MM.1S (cell line): ENCODE results near the gene ABCC12.

ENCODE experiments used
- DNase-seq: peaks from one replicate; pipeline ENCODE4 v3.0.0-alpha.2; 2015
- H2AFZ ChIP-seq: fragments of 300-600 bp; sonication (generic); 2 replicates; pipeline ENCODE4 v1.6.0; 2016; ENCODE audit warnings: antibody characterized with exemption, low read length
- H3F3A ChIP-seq: fragments of 300-600 bp; sonication (generic); 2 replicates; pipeline ENCODE4 v1.6.1; 2016; ENCODE audit warnings: mild to moderate bottlenecking, antibody characterized with exemption, low read length, moderate library complexity, mixed read lengths; ENCODE audit not compliant: insufficient read depth
- H3K27ac ChIP-seq: fragments of 300-600 bp; sonication (generic); 2 replicates; pipeline ENCODE4 v1.5.1; 2016; ENCODE audit warnings: mild to moderate bottlenecking, low read length
- H3K27me3 ChIP-seq: fragments of 300-600 bp; sonication (generic); replicated peaks from 2 replicates; pipeline ENCODE4 v1.6.0; 2016; ENCODE audit warnings: low read length; ENCODE audit not compliant: insufficient read depth
- H3K36me3 ChIP-seq: fragments of 300-600 bp; sonication (generic); replicated peaks from 2 replicates; pipeline ENCODE4 v1.6.1; 2016; ENCODE audit warnings: mild to moderate bottlenecking, low read length, mixed read lengths; ENCODE audit not compliant: insufficient read depth
- H3K4me1 ChIP-seq: fragments of 300-600 bp; sonication (generic); 2 replicates; pipeline ENCODE4 v1.6.1; 2016; ENCODE audit warnings: low read length, mixed read lengths
- H3K4me2 ChIP-seq: fragments of 300-600 bp; sonication (generic); 2 replicates; pipeline ENCODE4 v1.6.0; 2016; ENCODE audit warnings: low read depth, low read length
- H3K4me3 ChIP-seq: fragments of 300-600 bp; sonication (generic); 2 replicates; pipeline ENCODE4 v1.5.1; 2016; ENCODE audit warnings: low read length, mixed read lengths
- H3K79me2 ChIP-seq: fragments of 300-600 bp; sonication (generic); 2 replicates; pipeline ENCODE4 v1.6.1; 2016; ENCODE audit warnings: mixed run types, low read length, mixed read lengths
- H3K9ac ChIP-seq: fragments of 300-600 bp; sonication (generic); 2 replicates; pipeline ENCODE4 v1.6.1; 2016; ENCODE audit warnings: low read length, mixed read lengths
- H3K9me2 ChIP-seq: fragments of 300-600 bp; sonication (generic); replicated peaks from 2 replicates; pipeline ENCODE4 v1.6.1; 2016; ENCODE audit warnings: mild to moderate bottlenecking, low read length, mixed read lengths; ENCODE audit not compliant: insufficient read depth
- H3K9me3 ChIP-seq: fragments of 300-600 bp; sonication (generic); replicated peaks from 2 replicates; pipeline ENCODE4 v1.6.1; 2016; ENCODE audit warnings: mild to moderate bottlenecking, low read length, mixed read lengths; ENCODE audit not compliant: insufficient read depth
- H4K20me1 ChIP-seq: fragments of 300-600 bp; sonication (generic); 2 replicates; pipeline ENCODE4 v1.6.1; 2016; ENCODE audit warnings: mild to moderate bottlenecking, low read length, moderate library complexity, mixed read lengths; ENCODE audit not compliant: insufficient read depth
- CTCF ChIP-seq: fragments of 300-600 bp; sonication (generic); IDR thresholded peaks from 2 replicates; pipeline ENCODE4 v1.5.1; 2016; ENCODE audit warnings: antibody characterized with exemption, low read length, mixed read lengths
- EZH2 ChIP-seq: fragments of 300-600 bp; sonication (generic); optimal IDR thresholded peaks from 2 replicates; pipeline ENCODE3; 2017; ENCODE audit warnings: low read depth, mild to moderate bottlenecking, antibody characterized with exemption, low read length, mixed read lengths
- EZH2phosphoT487 ChIP-seq: fragments of 300-600 bp; sonication (generic); IDR thresholded peaks from 2 replicates; pipeline ENCODE4 v1.6.1; 2018; ENCODE audit warnings: antibody characterized with exemption, low read length

Gene ABCC12

GRCh38 chr16:48113471-48113870 lies 42.3 kb downstream of the ABCC12 start:
- Histone ChIP-seq H3K4me2 (no peak overlapping the region), H3K9me2 (no peaks in the 10 kb centered on the region), H3K4me1 (no peaks in the 10 kb centered on the region), H3K27me3 (no peaks in the 10 kb centered on the region), H3K9me3 (no peaks in the 10 kb centered on the region), H3K27ac (no peak overlapping the region), H3K9ac (no peak overlapping the region), H3F3A (no peaks in the 10 kb centered on the region), H3K4me3 (no peak overlapping the region), H3K36me3 (no peaks in the 10 kb centered on the region), H3K79me2 (no peaks in the 10 kb centered on the region), H4K20me1 (no peaks in the 10 kb centered on the region), H2AFZ (no peak overlapping the region)
- no peak for DNase-seq
- TF ChIP-seq EZH2, result no peak
- TF ChIP-seq CTCF, result no peak
- TF ChIP-seq EZH2phosphoT487, result no peak

- Histone ChIP-seq H3K4me1 (no peaks in the 10 kb centered on the region), H3K9me2 (no peaks in the 10 kb centered on the region), H3K79me2 (no peaks in the 10 kb centered on the region), H3K9ac (no peak overlapping the region), H3K4me3 (no peak overlapping the region), H3K27me3 (no peaks in the 10 kb centered on the region), H4K20me1 (no peaks in the 10 kb centered on the region), H3F3A (no peaks in the 10 kb centered on the region), H3K4me2 (no peak overlapping the region), H3K9me3 (no peaks in the 10 kb centered on the region), H3K36me3 (no peaks in the 10 kb centered on the region), H3K27ac (no peak overlapping the region), H2AFZ (no peak overlapping the region)
- DNase-seq, result no peak
- TF ChIP-seq EZH2phosphoT487, result no peak
- no peak for TF ChIP-seq CTCF
- TF ChIP-seq EZH2, result no peak
Observed at GRCh38 chr16:48113001-48113400, 42.8 kb downstream of the ABCC12 start.

GRCh38 chr16:48112600-48112999 lies 43.2 kb downstream of the ABCC12 start:
- no peaks in the 10 kb centered on the region for H3K27me3 ChIP-seq
- no peaks in the 10 kb centered on the region for H3K36me3 ChIP-seq
- DNase-seq, result no peak
- no peaks in the 10 kb centered on the region for H4K20me1 ChIP-seq
- no peak for TF ChIP-seq EZH2phosphoT487
- no peak for TF ChIP-seq EZH2
- TF ChIP-seq CTCF, result no peak
- no peak overlapping the region for H3K9ac ChIP-seq
- no peaks in the 10 kb centered on the region for H3K79me2 ChIP-seq
- no peak overlapping the region for H2AFZ ChIP-seq
- H3K9me2 ChIP-seq, result no peaks in the 10 kb centered on the region
- H3K4me2 ChIP-seq, result no peak overlapping the region
- H3K4me1 ChIP-seq, result no peaks in the 10 kb centered on the region
- H3K9me3 ChIP-seq, result no peaks in the 10 kb centered on the region
- no peak overlapping the region for H3K4me3 ChIP-seq
- H3K27ac ChIP-seq, result no peak overlapping the region
- H3F3A ChIP-seq, result no peaks in the 10 kb centered on the region
